Endothelial cell (in vitro differentiated cells): ENCODE data around the gene SLC66A2. TPM values are rescaled to one million over a fixed set of nuclear protein-coding genes. Genes with fewer than 3 reads are reported as not detected.

Experiments used
- DNase-seq: peaks from one replicate; pipeline ENCODE4 v3.0.0; 2021; ENCODE audit warnings: low spot score
- H3K27ac Mint-ChIP-seq: one replicate; pipeline ENCODE4 v1.8.0; 2021; ENCODE audit warnings: mixed read lengths, inconsistent platforms; ENCODE audit not compliant: unreplicated experiment
- H3K27me3 Mint-ChIP-seq: one replicate; pipeline ENCODE4 v1.8.0; 2021; ENCODE audit warnings: mild to moderate bottlenecking, moderate library complexity, mixed read lengths, inconsistent platforms; ENCODE audit not compliant: unreplicated experiment
- H3K36me3 Mint-ChIP-seq: one replicate; pipeline ENCODE4 v1.8.0; 2021; ENCODE audit warnings: mild to moderate bottlenecking, low read depth, mixed read lengths, inconsistent platforms; ENCODE audit not compliant: unreplicated experiment
- H3K4me1 Mint-ChIP-seq: one replicate; pipeline ENCODE4 v1.8.0; 2021; ENCODE audit warnings: mild to moderate bottlenecking, mixed read lengths, inconsistent platforms; ENCODE audit not compliant: unreplicated experiment
- H3K4me3 Mint-ChIP-seq: one replicate; pipeline ENCODE4 v1.8.0; 2021; ENCODE audit warnings: mild to moderate bottlenecking, mixed read lengths, inconsistent platforms; ENCODE audit not compliant: unreplicated experiment
- H3K9me3 Mint-ChIP-seq: one replicate; pipeline ENCODE4 v1.8.0; 2021; ENCODE audit warnings: mixed read lengths, inconsistent platforms; ENCODE audit not compliant: unreplicated experiment
- total RNA-seq: library from RNA; stranded (reverse); fragmentation: NEBNext Ultra II Directional; extraction: Animal tissue kit (Norgen Biotek cat#: 25700); gene quantifications from one replicate; pipeline ENCODE4 v1.2.1, GENCODE V29; 2021; ENCODE audit not compliant: unreplicated experiment
- TF ChIP-seq, protein P1 (sequence below): fragments of 200-600 bp; sonication (generic); IDR thresholded peaks from one replicate; pipeline ENCODE4 v1.5.0; 2021; ENCODE audit warnings: antibody characterized with exemption; ENCODE audit not compliant: unreplicated experiment

The SLC66A2 gene
- total RNA-seq, 1 donor from 2014 or later = 31.8 TPM

DNA sequence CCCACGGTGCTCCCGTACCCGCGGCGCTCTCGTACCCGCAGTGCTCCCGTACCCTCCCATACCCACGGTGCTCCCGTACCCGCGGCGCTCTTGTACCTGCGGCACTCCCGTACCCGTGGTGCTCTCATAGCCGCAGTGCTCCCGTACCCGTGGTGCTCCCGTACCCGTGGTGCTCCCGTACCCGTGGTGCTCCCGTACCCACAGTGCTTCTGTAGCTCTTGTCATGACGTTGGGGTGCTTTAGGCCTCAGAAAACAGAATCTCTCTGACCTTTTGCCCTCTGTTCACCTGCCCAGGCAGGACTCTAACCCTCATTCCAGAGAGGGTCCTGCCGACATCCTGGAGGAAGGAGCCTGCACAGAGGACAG, 35.3 kb downstream of the SLC66A2 start:
- no peak for DNase-seq
- peaks cover 42% of the 10 kb centered on the region for H3K36me3 Mint-ChIP-seq
- H3K4me1 Mint-ChIP-seq = peaks cover 9% of the 10 kb centered on the region
- peaks cover 28% of the 10 kb centered on the region for H3K27me3 Mint-ChIP-seq
- H3K27ac Mint-ChIP-seq = no peak overlapping the region
- no peaks in the 10 kb centered on the region for H3K9me3 Mint-ChIP-seq
- TF ChIP-seq, protein P1, sequence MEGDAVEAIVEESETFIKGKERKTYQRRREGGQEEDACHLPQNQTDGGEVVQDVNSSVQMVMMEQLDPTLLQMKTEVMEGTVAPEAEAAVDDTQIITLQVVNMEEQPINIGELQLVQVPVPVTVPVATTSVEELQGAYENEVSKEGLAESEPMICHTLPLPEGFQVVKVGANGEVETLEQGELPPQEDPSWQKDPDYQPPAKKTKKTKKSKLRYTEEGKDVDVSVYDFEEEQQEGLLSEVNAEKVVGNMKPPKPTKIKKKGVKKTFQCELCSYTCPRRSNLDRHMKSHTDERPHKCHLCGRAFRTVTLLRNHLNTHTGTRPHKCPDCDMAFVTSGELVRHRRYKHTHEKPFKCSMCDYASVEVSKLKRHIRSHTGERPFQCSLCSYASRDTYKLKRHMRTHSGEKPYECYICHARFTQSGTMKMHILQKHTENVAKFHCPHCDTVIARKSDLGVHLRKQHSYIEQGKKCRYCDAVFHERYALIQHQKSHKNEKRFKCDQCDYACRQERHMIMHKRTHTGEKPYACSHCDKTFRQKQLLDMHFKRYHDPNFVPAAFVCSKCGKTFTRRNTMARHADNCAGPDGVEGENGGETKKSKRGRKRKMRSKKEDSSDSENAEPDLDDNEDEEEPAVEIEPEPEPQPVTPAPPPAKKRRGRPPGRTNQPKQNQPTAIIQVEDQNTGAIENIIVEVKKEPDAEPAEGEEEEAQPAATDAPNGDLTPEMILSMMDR = no peak
- no peak overlapping the region for H3K4me3 Mint-ChIP-seq

DNA sequence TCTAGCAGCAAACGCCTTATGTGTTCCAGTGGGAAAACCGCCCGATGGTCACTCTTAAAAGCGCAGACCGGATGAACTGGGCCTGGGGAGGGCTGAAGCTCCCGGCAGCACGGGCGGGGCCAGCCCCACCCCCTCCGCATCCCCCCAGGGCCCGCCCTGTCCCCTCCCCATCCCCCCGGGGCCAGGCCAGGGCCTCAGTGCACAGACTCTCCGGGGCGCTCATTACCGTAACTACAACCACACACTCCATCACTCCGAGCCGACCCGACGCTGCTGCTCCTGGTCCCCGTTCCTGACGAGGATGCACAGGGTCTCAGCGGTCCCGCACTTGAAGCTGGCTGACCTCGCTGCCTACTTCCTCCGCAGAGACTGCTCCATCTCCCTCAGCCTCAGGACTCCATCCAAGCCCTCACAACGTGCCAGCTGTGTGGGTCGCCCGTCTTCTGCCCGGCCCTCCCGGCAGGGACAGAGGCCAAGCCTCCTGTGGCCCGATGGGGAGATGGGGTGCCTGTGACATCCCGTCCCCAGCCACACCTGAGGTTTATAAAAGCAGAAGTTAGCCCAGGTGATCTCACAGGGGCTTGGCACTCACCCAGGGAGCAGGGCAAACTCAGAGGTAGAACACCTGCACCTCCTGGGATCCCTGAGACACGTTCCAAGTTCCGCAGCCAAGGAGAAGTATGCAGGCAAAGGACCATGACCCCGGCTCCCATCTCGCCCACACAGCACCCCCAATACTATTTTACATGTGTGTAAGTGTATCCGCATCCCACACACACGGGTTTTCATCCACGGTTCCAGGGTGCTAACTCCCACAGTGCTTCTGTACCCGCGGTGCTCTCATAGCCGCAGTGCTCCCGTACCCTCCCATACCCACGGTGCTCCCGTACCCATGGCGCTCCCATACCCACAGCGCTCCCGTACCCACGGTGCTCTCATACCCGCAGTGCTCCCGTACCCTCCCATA, 36.0 kb downstream of the SLC66A2 start:
- no peak for DNase-seq
- peak overlapping the region; percentile 30 for H3K27ac Mint-ChIP-seq

DNA sequence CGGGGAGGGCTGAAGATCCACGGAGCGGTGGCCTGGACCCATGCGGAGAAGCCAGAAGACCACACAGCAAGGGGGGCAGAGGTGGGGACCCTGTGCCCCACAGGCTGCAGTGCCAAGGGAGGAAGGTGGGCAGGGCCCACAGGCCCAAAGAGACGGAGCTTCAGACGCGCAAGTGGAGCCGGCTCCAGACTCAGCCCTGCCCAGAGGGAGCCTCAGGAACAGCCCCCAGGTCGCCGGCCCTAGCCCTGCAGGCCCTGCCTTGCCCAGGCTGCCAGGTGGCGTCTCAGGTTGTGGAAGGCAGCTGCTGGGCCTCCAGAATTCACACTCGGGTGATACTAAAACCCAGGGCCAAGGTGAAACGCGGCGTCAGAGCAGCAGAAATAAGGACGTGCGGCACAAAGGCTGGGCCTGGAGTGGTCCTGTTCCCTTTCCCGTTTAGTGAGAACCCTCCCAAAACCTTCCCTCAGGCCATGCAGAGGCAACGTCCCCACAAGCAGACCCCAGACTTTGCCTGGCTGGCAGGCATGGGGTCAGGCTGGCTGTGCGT, 36.8 kb downstream of the SLC66A2 start:
- no peak overlapping the region for H3K27ac Mint-ChIP-seq
- TF ChIP-seq, protein P1 = no peak
- no peaks in the 10 kb centered on the region for H3K9me3 Mint-ChIP-seq
- no peak for DNase-seq
- peaks cover 28% of the 10 kb centered on the region for H3K27me3 Mint-ChIP-seq
- H3K4me1 Mint-ChIP-seq = peaks cover 9% of the 10 kb centered on the region
- H3K36me3 Mint-ChIP-seq = peaks cover 47% of the 10 kb centered on the region
- no peak overlapping the region for H3K4me3 Mint-ChIP-seq

More for the DNA sequence above, 36.0 kb downstream of the SLC66A2 start:
- peaks cover 44% of the 10 kb centered on the region for H3K36me3 Mint-ChIP-seq
- H3K27me3 Mint-ChIP-seq = peaks cover 28% of the 10 kb centered on the region
- peaks cover 9% of the 10 kb centered on the region for H3K4me1 Mint-ChIP-seq
- TF ChIP-seq, protein P1 = no peak
- no peak overlapping the region for H3K4me3 Mint-ChIP-seq
- H3K9me3 Mint-ChIP-seq = no peaks in the 10 kb centered on the region

DNA sequence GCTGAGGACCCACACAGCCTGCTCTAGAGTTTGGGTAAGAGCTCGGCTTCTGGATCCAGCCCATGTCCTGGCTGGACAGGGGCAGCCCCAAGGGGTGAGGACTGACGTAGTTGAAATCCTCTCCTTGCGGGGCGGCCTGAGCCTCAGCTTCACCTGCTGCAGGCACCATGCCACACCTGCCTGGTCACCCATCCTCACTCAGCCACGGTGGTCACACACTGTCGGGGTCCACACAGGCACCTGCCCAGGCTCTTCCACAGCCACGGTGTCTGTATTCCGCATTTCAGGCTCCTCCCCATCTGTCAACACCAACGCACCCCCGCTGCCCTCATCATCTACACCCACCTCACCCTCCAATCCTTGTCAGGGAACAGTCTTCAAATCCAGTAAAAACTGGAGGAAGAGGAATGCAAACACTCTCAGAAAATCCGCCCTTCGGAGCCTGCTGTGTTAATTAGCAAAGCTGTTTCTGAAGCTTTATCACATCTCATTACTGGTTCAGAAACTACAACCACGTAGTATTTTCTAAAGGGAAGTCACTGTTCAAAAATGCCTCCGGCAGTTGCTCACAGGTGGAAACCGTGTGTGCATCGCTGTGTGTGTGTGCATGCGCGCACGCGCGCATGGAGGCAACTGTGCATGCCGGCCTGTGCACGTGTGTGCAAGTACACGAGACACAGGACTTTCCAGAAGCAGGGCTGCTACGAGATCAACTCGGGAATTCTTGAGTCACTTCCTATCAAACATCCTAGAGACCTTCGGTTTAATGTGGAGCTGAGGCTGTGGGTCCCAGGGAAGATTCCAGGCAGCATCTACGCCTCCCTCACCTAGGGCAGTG, 38.2 kb downstream of the SLC66A2 start:
- H3K27ac Mint-ChIP-seq = no peak overlapping the region

More for the DNA sequence above, 38.2 kb downstream of the SLC66A2 start:
- Mint-ChIP-seq H3K36me3 (peaks cover 50% of the 10 kb centered on the region), H3K4me3 (peak overlapping the region; percentile 31), H3K4me1 (peaks cover 9% of the 10 kb centered on the region), H3K27me3 (peaks cover 26% of the 10 kb centered on the region), H3K9me3 (no peaks in the 10 kb centered on the region)
- no peak for DNase-seq
- TF ChIP-seq, protein P1 = no peak
